Transverse colon (tissue), 4 donors: ENCODE data around the gene HOXB4.

ENCODE experiments used
- EP300 ChIP-seq: sonication (generic); formaldehyde crosslinking; IDR thresholded peaks from one replicate; pipeline ENCODE4 v1.6.1; 2017; ENCODE audit warnings: antibody characterized with exemption, low read depth
- POLR2A ChIP-seq: fragments of 450-650 bp; IDR thresholded peaks from one replicate; pipeline ENCODE4 v1.6.1; 2016; ENCODE audit warnings: antibody characterized with exemption, mild to moderate bottlenecking, moderate library complexity
- POLR2AphosphoS5 ChIP-seq, 3 donors: sonication (generic); formaldehyde crosslinking; IDR thresholded peaks; one replicate each; pipeline ENCODE4 v1.6.1; 2016; ENCODE audit warnings: antibody characterized with exemption in 3 of 3
- TF ChIP-seq, protein P1 (sequence below), 5 experiments: fragments of 200-600 bp in 3 of 5; fragments of 450-650 bp in 2 of 5; sonication (generic) in 3 of 5; IDR thresholded peaks; 1 replicate in 2 of 5; 2 replicates in 3 of 5; pipeline ENCODE4 v1.5.1; 2016 to 2017; ENCODE audit warnings: antibody characterized with exemption in 5 of 5, inconsistent platforms in 3 of 5, mild to moderate bottlenecking in 2 of 5, moderate library complexity in 1 of 5

GRCh38 chr17:48595278-48595999 is 17.3 kb upstream of the HOXB4 start:
- TF ChIP-seq, protein P1, sequence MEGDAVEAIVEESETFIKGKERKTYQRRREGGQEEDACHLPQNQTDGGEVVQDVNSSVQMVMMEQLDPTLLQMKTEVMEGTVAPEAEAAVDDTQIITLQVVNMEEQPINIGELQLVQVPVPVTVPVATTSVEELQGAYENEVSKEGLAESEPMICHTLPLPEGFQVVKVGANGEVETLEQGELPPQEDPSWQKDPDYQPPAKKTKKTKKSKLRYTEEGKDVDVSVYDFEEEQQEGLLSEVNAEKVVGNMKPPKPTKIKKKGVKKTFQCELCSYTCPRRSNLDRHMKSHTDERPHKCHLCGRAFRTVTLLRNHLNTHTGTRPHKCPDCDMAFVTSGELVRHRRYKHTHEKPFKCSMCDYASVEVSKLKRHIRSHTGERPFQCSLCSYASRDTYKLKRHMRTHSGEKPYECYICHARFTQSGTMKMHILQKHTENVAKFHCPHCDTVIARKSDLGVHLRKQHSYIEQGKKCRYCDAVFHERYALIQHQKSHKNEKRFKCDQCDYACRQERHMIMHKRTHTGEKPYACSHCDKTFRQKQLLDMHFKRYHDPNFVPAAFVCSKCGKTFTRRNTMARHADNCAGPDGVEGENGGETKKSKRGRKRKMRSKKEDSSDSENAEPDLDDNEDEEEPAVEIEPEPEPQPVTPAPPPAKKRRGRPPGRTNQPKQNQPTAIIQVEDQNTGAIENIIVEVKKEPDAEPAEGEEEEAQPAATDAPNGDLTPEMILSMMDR (IDR thresholded peaks at IDR 0.05): no peak
- TF ChIP-seq POLR2AphosphoS5 (IDR thresholded peaks at IDR 0.05): no peak
- no peak for TF ChIP-seq POLR2A
- TF ChIP-seq EP300: no peak
